GM12874 (cell line): ENCODE data around the gene TAS1R3.

Source experiments
- CTCF ChIP-seq: IDR thresholded peaks from 2 replicates; pipeline ENCODE4 v1.5.1; 2011; ENCODE audit warnings: low read depth, mild to moderate bottlenecking, control low read depth, low read length, moderate library complexity; ENCODE audit not compliant: insufficient read depth

TAS1R3 gene

GRCh38 chr1:1354271-1355247 is 23.5 kb downstream of the TAS1R3 start:
- TF ChIP-seq CTCF: no peak

GRCh38 chr1:1355416-1355815 is 24.3 kb downstream of the TAS1R3 start:
- TF ChIP-seq CTCF: no peak

GRCh38 chr1:1356166-1356795 is 25.2 kb downstream of the TAS1R3 start:
- TF ChIP-seq CTCF: no peak

- TF ChIP-seq CTCF: no peak
Measured at GRCh38 chr1:1356796-1357401, 25.8 kb downstream of the TAS1R3 start.

- no peak for TF ChIP-seq CTCF
Measured at GRCh38 chr1:1357871-1358432, 26.9 kb downstream of the TAS1R3 start.

GRCh38 chr1:1358433-1359271 is 27.6 kb downstream of the TAS1R3 start, which contains the start of gene MXRA8:
Gene MXRA8, minus strand, starts transcription at chr1:1358555. Its CDS starts 51 bp downstream, at chr1:1358504.
- no peak for TF ChIP-seq CTCF
